Esophagus (tissue), 2 donors: Measurements from ENCODE around the gene ARL5C. TPM values are rescaled to one million over a fixed set of nuclear protein-coding genes. Genes with fewer than 3 reads are reported as not detected.

Experiments used
- H3K27ac ChIP-seq, 2 donors: one replicate each; pipeline ENCODE4 v1.5.1; 2013; ENCODE audit warnings: low read depth in 2 of 2, mild to moderate bottlenecking in 2 of 2, inconsistent platforms in 1 of 2, low read length in 1 of 2, moderate library complexity in 1 of 2
- H3K27me3 ChIP-seq, 2 donors: one replicate each; pipeline ENCODE4 v1.6.1; 2013; ENCODE audit warnings: low read length in 2 of 2, control low read depth in 1 of 2, mild to moderate bottlenecking in 1 of 2; ENCODE audit not compliant: insufficient read depth in 2 of 2, control insufficient read depth in 1 of 2
- H3K36me3 ChIP-seq, 2 donors: one replicate each; pipeline ENCODE4 v1.6.1; 2013; ENCODE audit warnings: low read length in 1 of 2; ENCODE audit not compliant: control insufficient read depth in 2 of 2, insufficient read depth in 2 of 2
- H3K4me1 ChIP-seq, 2 donors: one replicate each; pipeline ENCODE4 v1.6.1; 2013; ENCODE audit warnings: low read length in 1 of 2; ENCODE audit not compliant: control insufficient read depth in 2 of 2, insufficient read depth in 2 of 2
- H3K4me3 ChIP-seq, 2 donors: one replicate each; pipeline ENCODE4 v1.5.1; 2013; ENCODE audit warnings: low read length in 2 of 2, mild to moderate bottlenecking in 2 of 2, low read depth in 1 of 2, moderate library complexity in 1 of 2
- H3K9me3 ChIP-seq, 2 donors: one replicate each; pipeline ENCODE4 v1.6.1; 2013; ENCODE audit warnings: mild to moderate bottlenecking in 2 of 2, low read depth in 1 of 2, low read length in 1 of 2, moderate library complexity in 1 of 2; ENCODE audit not compliant: control insufficient read depth in 2 of 2, insufficient read depth in 1 of 2
- WGBS, 2 donors: extraction: QIAGEN DNeasy Blood & Tissue Kit; methylation state at CpG; one replicate each; pipeline ENCODE4 v1.1.7; 2013; 5-methylcytosine and 5-hydroxymethylcytosine counted together
- polyA plus RNA-seq, 2 donors: library from polyadenylated mRNA; stranded (reverse); fragments of 200-250 nt; gene quantifications; one replicate each; pipeline ENCODE4 v1.2.3, GENCODE V29; 2013
- donor health status: healthy with polysubstance abuse.
- donor health status: Bipolar disorder and iron deficiency.

ARL5C gene
- polyA plus RNA-seq, 2 donors: not detected

DNA sequence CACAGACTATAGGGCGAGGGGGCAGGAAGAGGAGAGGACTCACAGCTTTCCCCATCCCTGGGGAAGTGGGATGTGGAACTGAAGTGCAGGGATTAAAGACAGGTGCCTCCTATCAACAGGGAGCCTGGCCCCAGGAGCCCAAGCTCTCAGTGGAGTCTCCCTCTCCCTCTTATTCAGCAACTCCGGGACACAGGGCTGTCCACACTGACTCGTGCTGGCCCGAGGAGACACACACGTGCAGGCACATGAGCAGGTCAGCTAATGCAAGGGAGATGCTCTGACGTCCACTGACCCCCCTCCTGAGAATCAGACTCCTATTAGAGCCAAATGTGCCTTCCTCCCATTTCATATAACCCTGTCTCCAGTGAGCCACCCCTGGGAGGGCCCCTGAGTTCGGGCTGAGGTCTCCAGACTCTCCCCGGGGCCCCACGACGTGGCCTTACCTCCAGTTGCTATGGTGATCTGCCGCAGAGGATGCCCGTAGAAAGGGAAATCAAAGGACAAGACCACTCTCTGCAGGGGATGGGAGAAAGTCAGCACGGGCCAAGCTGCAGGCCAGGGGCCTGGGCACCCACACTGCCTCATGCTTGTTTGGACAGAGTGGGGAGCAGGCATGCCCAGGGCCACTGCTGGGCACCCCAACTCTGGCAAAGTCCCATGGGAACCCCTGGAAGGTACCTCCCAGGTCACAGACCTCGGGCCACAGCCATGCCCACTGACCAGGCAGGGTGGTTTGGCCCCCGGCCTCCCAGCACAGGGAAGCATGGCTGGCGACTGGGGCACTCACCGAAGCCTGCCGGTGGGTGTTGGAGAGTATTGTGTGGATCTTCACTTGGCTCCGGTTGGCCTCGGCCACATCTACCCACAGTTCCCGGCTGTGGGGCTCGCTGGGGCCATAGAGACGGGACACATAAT, 57.2 kb downstream of the ARL5C start:
- no peak overlapping the region for H3K27ac ChIP-seq
- H3K4me3 ChIP-seq: no peak overlapping the region
- no peaks in the 10 kb centered on the region for H3K4me1 ChIP-seq
- no peaks in the 10 kb centered on the region for H3K9me3 ChIP-seq
- no peaks in the 10 kb centered on the region for H3K27me3 ChIP-seq
- no peaks in the 10 kb centered on the region for H3K36me3 ChIP-seq
- 82 to 86% methylated on average over 23 of the region's 23 CpGs for WGBS, 2 donors

DNA sequence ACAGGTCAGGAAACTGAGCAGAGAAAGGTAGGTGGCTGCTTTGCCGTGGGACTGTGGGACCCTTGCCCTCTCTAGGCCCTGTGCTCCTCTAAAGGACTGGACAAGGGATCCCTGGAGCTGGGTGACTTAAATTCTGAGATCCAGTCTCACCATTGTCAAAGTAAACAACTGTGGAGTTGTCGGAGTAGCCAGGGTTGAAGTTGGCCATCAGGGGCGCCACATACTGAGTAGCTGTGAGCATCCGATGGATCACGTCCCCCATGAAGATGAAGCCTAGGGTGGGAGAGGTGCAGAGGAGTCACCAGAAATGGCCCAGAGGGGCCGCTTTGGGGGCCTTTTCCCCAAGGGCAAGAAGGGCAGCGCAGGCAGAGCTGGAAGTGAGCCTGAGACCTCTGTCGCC, 58.0 kb downstream of the ARL5C start:
- H3K27me3 ChIP-seq: no peaks in the 10 kb centered on the region
- 87 to 91% methylated on average over 8 of the region's 8 CpGs for WGBS, 2 donors
- no peak overlapping the region for H3K27ac ChIP-seq
- no peaks in the 10 kb centered on the region for H3K36me3 ChIP-seq
- no peak overlapping the region for H3K4me3 ChIP-seq
- no peaks in the 10 kb centered on the region for H3K4me1 ChIP-seq
- H3K9me3 ChIP-seq: no peaks in the 10 kb centered on the region

DNA sequence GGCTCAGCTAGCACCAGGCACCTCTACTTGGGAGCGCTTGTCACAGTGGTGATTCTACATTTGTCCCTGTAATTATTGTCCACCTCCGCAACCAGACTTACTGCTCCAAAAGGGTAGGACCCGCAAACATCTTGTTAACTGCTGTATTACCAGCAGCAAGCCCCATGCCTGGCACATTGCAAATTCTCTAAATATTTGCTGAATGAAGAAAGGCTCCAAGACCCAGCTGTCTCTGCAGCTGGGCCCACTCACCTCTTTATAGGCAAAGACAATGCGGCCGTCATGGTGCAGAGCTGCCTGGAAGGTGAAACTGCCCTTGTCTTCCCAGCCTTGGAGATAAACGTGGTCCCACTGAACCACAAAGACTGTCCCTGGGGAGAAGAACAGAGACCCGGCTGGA, 58.8 kb downstream of the ARL5C start:
- Histone ChIP-seq H3K4me1 (no peaks in the 10 kb centered on the region), H3K36me3 (no peaks in the 10 kb centered on the region), H3K27me3 (no peaks in the 10 kb centered on the region), H3K9me3 (no peaks in the 10 kb centered on the region), H3K4me3 (no peak overlapping the region), H3K27ac (no peak overlapping the region)
- WGBS, 2 donors: 90 to 93% methylated on average over 7 of the region's 7 CpGs

Other genes starting within 250 kb of the ARL5C start
- not detected for gene FBXO47, start 198.8 kb downstream of the ARL5C start, polyA plus RNA-seq
- gene PLXDC1, start 14.5 kb downstream of the ARL5C start, polyA plus RNA-seq: 1 to 10 TPM; 4.7 to 6.0 TPM
- gene CACNB1, start 31.5 kb upstream of the ARL5C start, polyA plus RNA-seq: 1 to 10 TPM; 1.6 to 2.6 TPM
- gene RPL19, start 34.1 kb upstream of the ARL5C start, polyA plus RNA-seq: 1,000 to 10,000 TPM; 2,441 to 3,049 TPM
- gene STAC2, start 59.8 kb upstream of the ARL5C start, polyA plus RNA-seq: under 1 TPM; 0.06 to 0.07 TPM
- gene FBXL20, start 235.5 kb upstream of the ARL5C start, polyA plus RNA-seq: 1 to 10 TPM; 2.3 to 3.8 TPM